Measurements from ENCODE around the gene CNNM1. TPM values are rescaled to one million over a fixed set of nuclear protein-coding genes. Genes with fewer than 3 reads are reported as not detected.

CNNM1 gene
- total RNA-seq, 3 donors from 2014 or later: 0.24 to 1.2 (median 0.38) TPM

- Histone ChIP-seq H3K4me3 (no peak overlapping the region), H3K4me1 (ENCODE audit: low read depth) (no peaks in the 10 kb centered on the region), H3K9me3 (no peaks in the 10 kb centered on the region), H3K36me3 (ENCODE audit: low read depth) (peaks cover 6% of the 10 kb centered on the region)
- intact Hi-C loops (cut with DNase I, micrococcal nuclease): loop anchor here in 1 of 2 donors (10.0 kb wide), 1 partner anchor 215 kb away; no protein-coding TSS in a partner anchor
- ATAC-seq: no peak
- no peak for DNase-seq
- TF ChIP-seq CTCF (IDR thresholded peaks at IDR 0.05): no peak
Observed at GRCh38 chr10:99399664-99400063, 70.5 kb downstream of the CNNM1 start.

- intact Hi-C loops (cut with DNase I, micrococcal nuclease): no loop called here
- H3K4me3 ChIP-seq: no peak overlapping the region
- ATAC-seq (no peak), DNase-seq (no peak)
- H3K4me1 ChIP-seq (ENCODE audit: low read depth): no peaks in the 10 kb centered on the region
- no peaks in the 10 kb centered on the region for H3K9me3 ChIP-seq
- no peak for TF ChIP-seq CTCF (IDR thresholded peaks at IDR 0.05)
- peaks cover 13% of the 10 kb centered on the region for H3K36me3 ChIP-seq (ENCODE audit: low read depth)
Observed at GRCh38 chr10:99403674-99404073, 74.5 kb downstream of the CNNM1 start.

- DNase-seq (no peak), ATAC-seq (no peak)
- H3K4me3 ChIP-seq: no peak overlapping the region
- no peak for TF ChIP-seq CTCF (IDR thresholded peaks at IDR 0.05)
- intact Hi-C loops (cut with DNase I, micrococcal nuclease): no loop called here
- no peaks in the 10 kb centered on the region for H3K4me1 ChIP-seq (ENCODE audit: low read depth)
- H3K9me3 ChIP-seq: no peaks in the 10 kb centered on the region
- H3K36me3 ChIP-seq (ENCODE audit: low read depth): peaks cover 13% of the 10 kb centered on the region
Observed at GRCh38 chr10:99406149-99406548, 77.0 kb downstream of the CNNM1 start.

GRCh38 chr10:99410146-99410545 is 81.0 kb downstream of the CNNM1 start:
- Histone ChIP-seq H3K4me3 (no peak overlapping the region), H3K36me3 (ENCODE audit: low read depth) (peaks cover 8% of the 10 kb centered on the region), H3K4me1 (ENCODE audit: low read depth) (no peaks in the 10 kb centered on the region), H3K9me3 (no peaks in the 10 kb centered on the region)
- DNase-seq (no peak), ATAC-seq (no peak)
- intact Hi-C loops (cut with DNase I, micrococcal nuclease): no loop called here
- TF ChIP-seq CTCF (IDR thresholded peaks at IDR 0.05): no peak

GRCh38 chr10:99410876-99411275 is 81.7 kb downstream of the CNNM1 start:
- peaks cover 5% of the 10 kb centered on the region for H3K36me3 ChIP-seq (ENCODE audit: low read depth)
- intact Hi-C loops (cut with DNase I, micrococcal nuclease): no loop called here
- ATAC-seq (no peak), DNase-seq (no peak)
- H3K4me1 ChIP-seq (ENCODE audit: low read depth): no peaks in the 10 kb centered on the region
- no peaks in the 10 kb centered on the region for H3K9me3 ChIP-seq
- TF ChIP-seq CTCF (IDR thresholded peaks at IDR 0.05): no peak
- H3K4me3 ChIP-seq: no peak overlapping the region

- no peaks in the 10 kb centered on the region for H3K9me3 ChIP-seq
- DNase-seq: no peak
- H3K36me3 ChIP-seq (ENCODE audit: low read depth): no peaks in the 10 kb centered on the region
- intact Hi-C loops (cut with DNase I, micrococcal nuclease): no loop called here
- no peak for ATAC-seq
- no peak for TF ChIP-seq CTCF (IDR thresholded peaks at IDR 0.05)
- no peak overlapping the region for H3K4me3 ChIP-seq
- no peaks in the 10 kb centered on the region for H3K4me1 ChIP-seq (ENCODE audit: low read depth)
Observed at GRCh38 chr10:99411546-99411945, 82.4 kb downstream of the CNNM1 start.

All from mucosa of descending colon (tissue), 3 donors.